SK-N-SH treated with all-trans-retinoic acid at 6 μM for 48 hours (cell line): ENCODE results near the gene SLC38A4.

Experiments
- ATAC-seq: fragments of 200-7000 bp; cut with Tn5 transposase; 3 replicates; pipeline ENCODE4 v1.9.1; 2020; ENCODE audit warnings: mild to moderate bottlenecking, moderate library complexity
- BACH2 ChIP-seq: fragments of 250-450 bp; sonication (Bioruptor Pico); IDR thresholded peaks from 2 replicates; pipeline ENCODE4 v1.9.0; 2021; ENCODE audit warnings: mild to moderate bottlenecking, borderline replicate concordance
- CSDC2 ChIP-seq: fragments of 250-450 bp; sonication (Bioruptor Pico); IDR thresholded peaks from 2 replicates; pipeline ENCODE4 v1.5.0; 2020; ENCODE audit warnings: mild to moderate bottlenecking, moderate library complexity
- ESRRG ChIP-seq: fragments of 250-450 bp; sonication (Bioruptor Pico); IDR thresholded peaks from 2 replicates; pipeline ENCODE4 v1.6.1; 2021; ENCODE audit warnings: mild to moderate bottlenecking
- GLIS3 ChIP-seq: fragments of 250-450 bp; sonication (Bioruptor Pico); IDR thresholded peaks from 2 replicates; pipeline ENCODE4 v1.5.0; 2020; ENCODE audit warnings: mild to moderate bottlenecking, moderate library complexity
- ISL1 ChIP-seq: fragments of 250-450 bp; sonication (Bioruptor Pico); IDR thresholded peaks from 2 replicates; pipeline ENCODE4 v2.1.2; 2022; ENCODE audit warnings: mild to moderate bottlenecking, moderate library complexity
- OSR1 ChIP-seq: fragments of 250-450 bp; sonication (Bioruptor Pico); IDR thresholded peaks from 2 replicates; pipeline ENCODE4 v1.8.0; 2022; ENCODE audit warnings: moderate library complexity, mild to moderate bottlenecking, inconsistent platforms
- PPARA ChIP-seq: fragments of 250-450 bp; sonication (Bioruptor Pico); IDR thresholded peaks from 2 replicates; pipeline ENCODE4 v1.5.0; 2020; ENCODE audit warnings: mild to moderate bottlenecking, borderline replicate concordance
- RARB ChIP-seq: fragments of 250-450 bp; sonication (Bioruptor Pico); IDR thresholded peaks from 2 replicates; pipeline ENCODE4 v1.8.0; 2021; ENCODE audit warnings: mild to moderate bottlenecking, moderate library complexity
- SNAI2 ChIP-seq: fragments of 250-450 bp; sonication (Bioruptor Pico); IDR thresholded peaks from 2 replicates; pipeline ENCODE4 v1.5.0; 2020; ENCODE audit warnings: mild to moderate bottlenecking, moderate library complexity
- TCF4 ChIP-seq: fragments of 250-450 bp; sonication (Bioruptor Pico); IDR thresholded peaks from 2 replicates; pipeline ENCODE4 v1.8.0; 2021; ENCODE audit warnings: mild to moderate bottlenecking, moderate library complexity, borderline replicate concordance
- TOX ChIP-seq: fragments of 250-450 bp; sonication (Bioruptor Pico); IDR thresholded peaks from 2 replicates; pipeline ENCODE4 v1.8.0; 2021; ENCODE audit warnings: mild to moderate bottlenecking, moderate library complexity, borderline replicate concordance
- ZC3H10 ChIP-seq: fragments of 250-450 bp; sonication (Bioruptor Pico); IDR thresholded peaks from 2 replicates; pipeline ENCODE4 v1.5.1; 2021; ENCODE audit warnings: mild to moderate bottlenecking, moderate library complexity
- ZFP3 ChIP-seq: fragments of 250-450 bp; sonication (Bioruptor Pico); IDR thresholded peaks from 2 replicates; pipeline ENCODE4 v1.5.0; 2020; ENCODE audit warnings: mild to moderate bottlenecking, moderate library complexity
- ZFP30 ChIP-seq: fragments of 450-650 bp; formaldehyde crosslinking; IDR thresholded peaks from 2 replicates; pipeline ENCODE4 v1.5.0; 2022; ENCODE audit warnings: mild to moderate bottlenecking, moderate library complexity
- ZNF565 ChIP-seq: fragments of 450-650 bp; formaldehyde crosslinking; conservative IDR thresholded peaks from 2 replicates; pipeline ENCODE4 v1.5.0; 2020; ENCODE audit warnings: low read depth, mild to moderate bottlenecking, moderate library complexity
- ZNF70 ChIP-seq: fragments of 450-650 bp; formaldehyde crosslinking; IDR thresholded peaks from 2 replicates; pipeline ENCODE4 v1.5.0; 2020; ENCODE audit warnings: mild to moderate bottlenecking, moderate library complexity
- ZNF8 ChIP-seq: fragments of 450-650 bp; formaldehyde crosslinking; IDR thresholded peaks from 2 replicates; pipeline ENCODE4 v1.5.0; 2020; ENCODE audit warnings: mild to moderate bottlenecking, moderate library complexity
- TF ChIP-seq, protein P1 (sequence below): fragments of 250-450 bp; sonication (Bioruptor Pico); IDR thresholded peaks from 2 replicates; pipeline ENCODE4 v1.5.0; 2020; ENCODE audit warnings: mild to moderate bottlenecking, moderate library complexity
- TF ChIP-seq, protein P2 (sequence below): fragments of 250-450 bp; sonication (Bioruptor Pico); IDR thresholded peaks from 2 replicates; pipeline ENCODE4 v1.8.0; 2021; ENCODE audit warnings: low read depth, mild to moderate bottlenecking, moderate library complexity, borderline replicate concordance
- TF ChIP-seq, protein P3 (sequence below): fragments of 250-450 bp; sonication (Bioruptor Pico); IDR thresholded peaks from 2 replicates; pipeline ENCODE4 v1.8.0; 2020; ENCODE audit warnings: mild to moderate bottlenecking, moderate library complexity, borderline replicate concordance
- TF ChIP-seq, protein P4 (sequence below): fragments of 250-450 bp; sonication (Bioruptor Pico); IDR thresholded peaks from 2 replicates; pipeline ENCODE4 v1.5.1; 2021; ENCODE audit warnings: mild to moderate bottlenecking, moderate library complexity

SLC38A4 gene

DNA sequence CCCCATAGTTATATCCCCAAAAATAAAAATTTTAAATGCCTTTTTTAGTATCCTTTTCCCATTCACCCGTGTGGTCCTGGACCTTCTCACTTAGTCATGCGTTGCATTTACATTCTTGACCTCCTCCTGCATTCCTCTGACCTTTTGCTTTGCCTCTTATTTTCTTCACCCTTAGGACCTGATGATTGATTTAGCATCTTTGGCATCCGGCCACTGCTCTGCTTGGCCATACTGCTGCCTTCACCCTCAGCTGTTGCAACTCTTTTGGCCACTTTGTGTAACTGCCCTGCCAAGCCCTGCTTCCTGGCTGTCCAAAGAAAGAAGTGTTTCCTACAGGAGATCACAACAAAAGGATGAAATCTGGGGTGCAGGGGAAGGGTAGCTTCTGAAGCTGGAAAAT, 48.8 kb upstream of the SLC38A4 start:
- ATAC-seq, result no peak
- TF ChIP-seq, protein P1, sequence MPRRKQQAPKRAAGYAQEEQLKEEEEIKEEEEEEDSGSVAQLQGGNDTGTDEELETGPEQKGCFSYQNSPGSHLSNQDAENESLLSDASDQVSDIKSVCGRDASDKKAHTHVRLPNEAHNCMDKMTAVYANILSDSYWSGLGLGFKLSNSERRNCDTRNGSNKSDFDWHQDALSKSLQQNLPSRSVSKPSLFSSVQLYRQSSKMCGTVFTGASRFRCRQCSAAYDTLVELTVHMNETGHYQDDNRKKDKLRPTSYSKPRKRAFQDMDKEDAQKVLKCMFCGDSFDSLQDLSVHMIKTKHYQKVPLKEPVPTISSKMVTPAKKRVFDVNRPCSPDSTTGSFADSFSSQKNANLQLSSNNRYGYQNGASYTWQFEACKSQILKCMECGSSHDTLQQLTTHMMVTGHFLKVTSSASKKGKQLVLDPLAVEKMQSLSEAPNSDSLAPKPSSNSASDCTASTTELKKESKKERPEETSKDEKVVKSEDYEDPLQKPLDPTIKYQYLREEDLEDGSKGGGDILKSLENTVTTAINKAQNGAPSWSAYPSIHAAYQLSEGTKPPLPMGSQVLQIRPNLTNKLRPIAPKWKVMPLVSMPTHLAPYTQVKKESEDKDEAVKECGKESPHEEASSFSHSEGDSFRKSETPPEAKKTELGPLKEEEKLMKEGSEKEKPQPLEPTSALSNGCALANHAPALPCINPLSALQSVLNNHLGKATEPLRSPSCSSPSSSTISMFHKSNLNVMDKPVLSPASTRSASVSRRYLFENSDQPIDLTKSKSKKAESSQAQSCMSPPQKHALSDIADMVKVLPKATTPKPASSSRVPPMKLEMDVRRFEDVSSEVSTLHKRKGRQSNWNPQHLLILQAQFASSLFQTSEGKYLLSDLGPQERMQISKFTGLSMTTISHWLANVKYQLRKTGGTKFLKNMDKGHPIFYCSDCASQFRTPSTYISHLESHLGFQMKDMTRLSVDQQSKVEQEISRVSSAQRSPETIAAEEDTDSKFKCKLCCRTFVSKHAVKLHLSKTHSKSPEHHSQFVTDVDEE, result no peak
- no peak for TF ChIP-seq ZNF8 (CRISPR knock-in tag)
- no peak for TF ChIP-seq ZFP30
- TF ChIP-seq RARB (CRISPR knock-in tag), result no peak
- TF ChIP-seq ISL1 (CRISPR knock-in tag), result no peak
- TF ChIP-seq, protein P2, sequence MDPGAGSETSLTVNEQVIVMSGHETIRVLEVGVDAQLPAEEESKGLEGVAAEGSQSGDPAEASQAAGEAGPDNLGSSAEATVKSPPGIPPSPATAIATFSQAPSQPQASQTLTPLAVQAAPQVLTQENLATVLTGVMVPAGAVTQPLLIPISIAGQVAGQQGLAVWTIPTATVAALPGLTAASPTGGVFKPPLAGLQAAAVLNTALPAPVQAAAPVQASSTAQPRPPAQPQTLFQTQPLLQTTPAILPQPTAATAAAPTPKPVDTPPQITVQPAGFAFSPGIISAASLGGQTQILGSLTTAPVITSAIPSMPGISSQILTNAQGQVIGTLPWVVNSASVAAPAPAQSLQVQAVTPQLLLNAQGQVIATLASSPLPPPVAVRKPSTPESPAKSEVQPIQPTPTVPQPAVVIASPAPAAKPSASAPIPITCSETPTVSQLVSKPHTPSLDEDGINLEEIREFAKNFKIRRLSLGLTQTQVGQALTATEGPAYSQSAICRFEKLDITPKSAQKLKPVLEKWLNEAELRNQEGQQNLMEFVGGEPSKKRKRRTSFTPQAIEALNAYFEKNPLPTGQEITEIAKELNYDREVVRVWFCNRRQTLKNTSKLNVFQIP, result no peak
- TF ChIP-seq, protein P3, sequence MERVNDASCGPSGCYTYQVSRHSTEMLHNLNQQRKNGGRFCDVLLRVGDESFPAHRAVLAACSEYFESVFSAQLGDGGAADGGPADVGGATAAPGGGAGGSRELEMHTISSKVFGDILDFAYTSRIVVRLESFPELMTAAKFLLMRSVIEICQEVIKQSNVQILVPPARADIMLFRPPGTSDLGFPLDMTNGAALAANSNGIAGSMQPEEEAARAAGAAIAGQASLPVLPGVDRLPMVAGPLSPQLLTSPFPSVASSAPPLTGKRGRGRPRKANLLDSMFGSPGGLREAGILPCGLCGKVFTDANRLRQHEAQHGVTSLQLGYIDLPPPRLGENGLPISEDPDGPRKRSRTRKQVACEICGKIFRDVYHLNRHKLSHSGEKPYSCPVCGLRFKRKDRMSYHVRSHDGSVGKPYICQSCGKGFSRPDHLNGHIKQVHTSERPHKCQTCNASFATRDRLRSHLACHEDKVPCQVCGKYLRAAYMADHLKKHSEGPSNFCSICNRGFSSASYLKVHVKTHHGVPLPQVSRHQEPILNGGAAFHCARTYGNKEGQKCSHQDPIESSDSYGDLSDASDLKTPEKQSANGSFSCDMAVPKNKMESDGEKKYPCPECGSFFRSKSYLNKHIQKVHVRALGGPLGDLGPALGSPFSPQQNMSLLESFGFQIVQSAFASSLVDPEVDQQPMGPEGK (CRISPR knock-in tag), result no peak
- TF ChIP-seq GLIS3, result no peak
- no peak for TF ChIP-seq ZNF70
- TF ChIP-seq TCF4, result no peak
- TF ChIP-seq CSDC2, result no peak
- TF ChIP-seq, protein P4, sequence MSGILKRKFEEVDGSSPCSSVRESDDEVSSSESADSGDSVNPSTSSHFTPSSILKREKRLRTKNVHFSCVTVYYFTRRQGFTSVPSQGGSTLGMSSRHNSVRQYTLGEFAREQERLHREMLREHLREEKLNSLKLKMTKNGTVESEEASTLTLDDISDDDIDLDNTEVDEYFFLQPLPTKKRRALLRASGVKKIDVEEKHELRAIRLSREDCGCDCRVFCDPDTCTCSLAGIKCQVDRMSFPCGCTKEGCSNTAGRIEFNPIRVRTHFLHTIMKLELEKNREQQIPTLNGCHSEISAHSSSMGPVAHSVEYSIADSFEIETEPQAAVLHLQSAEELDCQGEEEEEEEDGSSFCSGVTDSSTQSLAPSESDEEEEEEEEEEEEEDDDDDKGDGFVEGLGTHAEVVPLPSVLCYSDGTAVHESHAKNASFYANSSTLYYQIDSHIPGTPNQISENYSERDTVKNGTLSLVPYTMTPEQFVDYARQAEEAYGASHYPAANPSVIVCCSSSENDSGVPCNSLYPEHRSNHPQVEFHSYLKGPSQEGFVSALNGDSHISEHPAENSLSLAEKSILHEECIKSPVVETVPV, result no peak
- no peak for TF ChIP-seq ZC3H10
- TF ChIP-seq ZFP3 (CRISPR knock-in tag), result no peak
- TF ChIP-seq OSR1 (CRISPR knock-in tag), result no peak
- TF ChIP-seq ZNF565 (CRISPR knock-in tag), result no peak
- TF ChIP-seq TOX (CRISPR knock-in tag), result no peak
- TF ChIP-seq ESRRG (CRISPR knock-in tag), result no peak
- TF ChIP-seq BACH2, result no peak

DNA sequence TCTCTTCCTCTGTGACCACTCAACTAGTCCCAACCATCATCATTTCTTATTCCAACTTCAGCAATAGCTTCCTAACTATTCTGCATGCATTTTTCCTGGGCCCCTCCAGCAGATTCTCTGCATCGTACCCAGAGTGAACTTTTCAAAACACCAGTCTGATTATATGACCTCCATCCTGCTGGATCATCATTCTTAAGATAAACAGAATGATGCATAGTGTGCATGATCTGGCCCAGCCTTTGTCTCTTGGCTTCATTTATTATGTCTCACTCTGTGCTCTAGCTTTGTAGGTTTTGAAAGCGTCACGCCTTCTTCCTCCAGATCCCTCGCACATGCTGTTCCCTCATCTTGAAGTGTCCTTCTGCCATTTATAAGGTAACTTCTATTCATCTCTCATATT, 46.3 kb upstream of the SLC38A4 start:
- no peak for ATAC-seq
- TF ChIP-seq, protein P4, result no peak
- TF ChIP-seq, protein P3 (CRISPR knock-in tag), result no peak
- TF ChIP-seq SNAI2, result no peak
- no peak for TF ChIP-seq PPARA (CRISPR knock-in tag)
- no peak for TF ChIP-seq GLIS3
- no peak for TF ChIP-seq ISL1 (CRISPR knock-in tag)
- no peak for TF ChIP-seq OSR1 (CRISPR knock-in tag)
- TF ChIP-seq BACH2, result no peak
- no peak for TF ChIP-seq CSDC2
- no peak for TF ChIP-seq ESRRG (CRISPR knock-in tag)
- TF ChIP-seq, protein P1, result no peak
- TF ChIP-seq TOX (CRISPR knock-in tag), result no peak
- no peak for TF ChIP-seq ZNF8 (CRISPR knock-in tag)
- no peak for TF ChIP-seq ZNF565 (CRISPR knock-in tag)
- no peak for TF ChIP-seq ZC3H10
- no peak for TF ChIP-seq ZFP30
